Right lobe of liver (tissue), 4 donors: ENCODE results near the gene COL21A1.

Source experiments
- CTCF ChIP-seq, 4 donors: fragments of 200-600 bp in 3 of 4; fragments of 450-650 bp in 1 of 4; IDR thresholded peaks; one replicate each; pipeline versions ENCODE4 v1.5.1 to v1.8.0; 2016 to 2022; ENCODE audit warnings: antibody characterized with exemption in 4 of 4, mild to moderate bottlenecking in 2 of 4
- POLR2A ChIP-seq: fragments of 450-650 bp; IDR thresholded peaks from one replicate; pipeline ENCODE4 v1.6.1; 2017; ENCODE audit warnings: antibody characterized with exemption, mild to moderate bottlenecking
- donor health status: DM: no; HTN: no; CAD: no.
- donor health status: DM: no; HTN: no; CAD: no.
- donor health status: DM: no; HTN: yes; CAD: no.

- TF ChIP-seq CTCF (IDR thresholded peaks at IDR 0.05) (no peak), POLR2A (no peak)
Observed at GRCh38 chr6:56204134-56204533, 43.2 kb downstream of the COL21A1 start.
